Measurements from ENCODE around the gene MTCL1. TPM values are rescaled to one million over a fixed set of nuclear protein-coding genes. Genes with fewer than 3 reads are reported as not detected.

Gene MTCL1
- total RNA-seq, 1 donor from 2014 or later = 50.5 TPM

DNA sequence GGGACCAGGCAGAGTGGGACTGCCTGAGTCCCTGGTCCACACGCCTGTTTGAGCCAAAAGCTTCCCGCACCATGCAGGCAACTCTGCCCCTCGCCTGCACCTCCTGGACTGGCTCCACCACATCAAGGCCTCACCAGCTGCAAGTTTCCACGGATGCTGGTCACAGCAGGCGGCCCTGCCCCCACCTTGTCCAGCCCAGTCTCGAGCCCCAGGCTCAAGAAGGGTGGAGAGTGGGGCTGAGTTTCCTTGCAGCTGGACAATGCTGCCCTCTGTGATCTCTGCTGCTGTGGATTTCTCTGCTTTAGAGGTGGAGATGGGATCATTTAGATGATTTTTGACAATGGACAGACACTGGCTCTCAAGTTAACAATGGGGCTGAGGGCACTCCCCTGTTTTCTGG lies 74.9 kb downstream of the MTCL1 start:
- TF ChIP-seq CTCF (IDR thresholded peaks at IDR 0.05; ENCODE audit: insufficient read depth, low read length, poor library complexity, severe bottlenecking) = no peak
- no peaks in the 10 kb centered on the region for H3K27me3 ChIP-seq (ENCODE audit: control insufficient read depth, insufficient read depth, low read length)
- DNase-seq (ENCODE audit: low read depth) = no peak
- H3K36me3 ChIP-seq (ENCODE audit: control insufficient read depth, insufficient read depth, low read length) = peaks cover 3% of the 10 kb centered on the region
- H3K4me3 ChIP-seq (ENCODE audit: low read depth, low read length) = no peak overlapping the region

DNA sequence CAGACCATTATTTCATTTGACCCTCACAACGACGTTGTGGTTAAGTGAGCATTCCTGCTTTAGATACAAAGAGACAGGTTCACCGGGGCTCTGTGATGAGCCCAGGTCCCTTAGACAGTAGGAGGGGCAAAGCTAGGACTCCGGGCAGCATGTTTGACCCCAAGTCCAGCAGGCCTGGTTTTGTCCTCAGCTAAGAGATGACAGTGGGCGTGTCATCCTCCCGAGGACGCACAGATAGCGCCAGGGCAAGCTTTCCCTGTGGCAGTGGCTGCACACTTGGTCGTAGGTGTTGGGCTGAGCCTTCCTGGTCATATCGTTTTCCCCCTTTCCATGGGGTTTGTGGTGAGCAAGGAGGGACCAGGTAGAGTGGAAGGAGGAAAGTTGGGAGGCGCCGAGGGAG lies 76.3 kb downstream of the MTCL1 start:
- no peaks in the 10 kb centered on the region for H3K27me3 ChIP-seq (ENCODE audit: control insufficient read depth, insufficient read depth, low read length)
- H3K36me3 ChIP-seq (ENCODE audit: control insufficient read depth, insufficient read depth, low read length) = peaks cover 7% of the 10 kb centered on the region
- no peak for DNase-seq (ENCODE audit: low read depth)
- H3K4me3 ChIP-seq (ENCODE audit: low read depth, low read length) = no peak overlapping the region
- TF ChIP-seq CTCF (IDR thresholded peaks at IDR 0.05; ENCODE audit: insufficient read depth, low read length, poor library complexity, severe bottlenecking) = no peak

- H3K27me3 ChIP-seq (ENCODE audit: control insufficient read depth, insufficient read depth, low read length) = no peaks in the 10 kb centered on the region
- peaks cover 9% of the 10 kb centered on the region for H3K36me3 ChIP-seq (ENCODE audit: control insufficient read depth, insufficient read depth, low read length)
- H3K4me3 ChIP-seq (ENCODE audit: low read depth, low read length) = no peak overlapping the region
- no peak for DNase-seq (ENCODE audit: low read depth)
- TF ChIP-seq CTCF (IDR thresholded peaks at IDR 0.05; ENCODE audit: insufficient read depth, low read length, poor library complexity, severe bottlenecking) = no peak
Observed at GRCh38 chr18:8783335-8783993, 78.1 kb downstream of the MTCL1 start.

DNA sequence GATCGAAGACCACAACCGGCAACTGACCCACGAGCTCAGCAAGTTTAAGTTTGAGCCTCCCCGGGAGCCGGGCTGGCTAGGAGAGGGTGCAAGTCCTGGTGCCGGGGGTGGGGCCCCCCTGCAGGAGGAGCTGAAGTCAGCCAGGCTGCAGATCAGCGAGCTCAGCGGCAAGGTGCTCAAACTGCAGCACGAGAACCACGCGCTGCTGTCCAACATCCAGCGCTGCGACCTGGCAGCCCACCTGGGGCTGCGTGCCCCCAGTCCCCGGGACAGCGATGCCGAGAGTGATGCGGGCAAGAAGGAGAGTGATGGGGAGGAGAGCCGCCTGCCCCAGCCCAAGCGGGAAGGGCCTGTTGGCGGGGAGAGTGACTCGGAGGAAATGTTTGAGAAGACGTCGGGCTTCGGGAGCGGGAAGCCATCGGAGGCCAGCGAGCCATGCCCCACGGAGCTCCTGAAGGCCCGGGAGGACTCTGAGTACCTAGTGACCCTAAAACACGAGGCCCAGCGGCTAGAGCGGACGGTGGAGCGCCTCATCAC lies 78.7 kb downstream of the MTCL1 start:
- Histone ChIP-seq H3K4me3 (ENCODE audit: low read depth, low read length) (no peak overlapping the region), H3K27me3 (ENCODE audit: control insufficient read depth, insufficient read depth, low read length) (no peaks in the 10 kb centered on the region), H3K36me3 (ENCODE audit: control insufficient read depth, insufficient read depth, low read length) (peaks cover 9% of the 10 kb centered on the region)
- TF ChIP-seq CTCF (IDR thresholded peaks at IDR 0.05; ENCODE audit: insufficient read depth, low read length, poor library complexity, severe bottlenecking) = no peak
- DNase-seq (ENCODE audit: low read depth) = no peak

- Histone ChIP-seq H3K36me3 (ENCODE audit: control insufficient read depth, insufficient read depth, low read length) (peaks cover 9% of the 10 kb centered on the region), H3K4me3 (ENCODE audit: low read depth, low read length) (no peak overlapping the region), H3K27me3 (ENCODE audit: control insufficient read depth, insufficient read depth, low read length) (no peaks in the 10 kb centered on the region)
- TF ChIP-seq CTCF (IDR thresholded peaks at IDR 0.05; ENCODE audit: insufficient read depth, low read length, poor library complexity, severe bottlenecking) = no peak
- DNase-seq (ENCODE audit: low read depth) = no peak
Observed at GRCh38 chr18:8785261-8785660, 79.9 kb downstream of the MTCL1 start.
